Endometrial microvascular endothelial cells (primary cell): ENCODE data around the gene SPTBN5. TPM values are rescaled to one million over a fixed set of nuclear protein-coding genes. Genes with fewer than 3 reads are reported as not detected.

ENCODE experiments used
- in situ Hi-C: cut with HindIII; loops from 2 replicates; pipeline ENCODE4 v1.10.0; 2017; ENCODE audit warnings: low sequenced_read_pairs, low pct_unique_long_range_greater_than_20kb; ENCODE audit errors: inconsistent ontology term
- total RNA-seq: library from RNA; depleted of rRNA; stranded (reverse); fragments of >200 nt; gene quantifications from one replicate; pipeline ENCODE4 v1.2.3, GENCODE V29; 2015; ENCODE audit errors: inconsistent ontology term

Gene SPTBN5
- total RNA-seq, 1 donor from 2014 or later, result 3.1 TPM

- in situ Hi-C loops, result no loop called here
Measured at GRCh38 chr15:41873711-41874110, 20.1 kb downstream of the SPTBN5 start.

GRCh38 chr15:41872166-41872747 lies 21.6 kb downstream of the SPTBN5 start:
- in situ Hi-C loops, result no loop called here

DNA sequence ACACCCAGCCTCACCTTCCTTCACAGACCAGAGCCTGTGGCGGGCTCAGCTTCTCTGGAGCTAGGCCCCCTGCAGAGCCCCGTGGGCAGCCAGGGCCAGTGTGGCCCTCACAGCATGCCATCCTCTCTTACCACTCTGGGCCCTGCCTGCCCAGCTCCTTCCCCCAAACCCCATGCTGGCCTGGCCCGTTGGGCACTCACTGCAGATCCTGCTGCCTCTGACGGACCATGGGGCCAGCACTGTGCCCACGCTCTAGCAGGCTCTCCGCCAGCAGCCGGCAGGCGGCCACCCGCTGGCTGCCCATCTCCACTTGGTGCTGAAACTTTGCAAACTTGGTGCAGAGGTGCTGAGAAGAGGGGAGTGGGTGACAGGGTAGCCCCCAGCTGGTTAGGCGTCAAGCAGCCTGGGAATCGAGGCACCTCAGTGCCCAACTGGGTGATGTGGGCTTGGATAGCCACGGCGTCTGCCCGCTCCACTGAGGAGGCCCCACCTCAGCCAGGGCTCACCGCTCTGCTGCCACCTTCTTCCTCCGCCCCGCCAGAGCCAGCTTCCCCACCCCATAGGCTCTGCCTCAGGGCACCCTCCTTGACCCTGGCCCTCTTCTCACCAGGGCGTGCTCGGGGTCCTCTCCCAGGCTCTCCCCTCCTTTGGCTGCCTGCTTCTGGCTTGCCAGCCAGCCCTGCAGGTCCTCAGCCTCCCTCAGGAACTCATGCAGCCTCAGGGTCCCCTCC lies 22.5 kb downstream of the SPTBN5 start:
- in situ Hi-C loops, result no loop called here

GRCh38 chr15:41870689-41871081 lies 23.2 kb downstream of the SPTBN5 start:
- in situ Hi-C loops, result no loop called here

DNA sequence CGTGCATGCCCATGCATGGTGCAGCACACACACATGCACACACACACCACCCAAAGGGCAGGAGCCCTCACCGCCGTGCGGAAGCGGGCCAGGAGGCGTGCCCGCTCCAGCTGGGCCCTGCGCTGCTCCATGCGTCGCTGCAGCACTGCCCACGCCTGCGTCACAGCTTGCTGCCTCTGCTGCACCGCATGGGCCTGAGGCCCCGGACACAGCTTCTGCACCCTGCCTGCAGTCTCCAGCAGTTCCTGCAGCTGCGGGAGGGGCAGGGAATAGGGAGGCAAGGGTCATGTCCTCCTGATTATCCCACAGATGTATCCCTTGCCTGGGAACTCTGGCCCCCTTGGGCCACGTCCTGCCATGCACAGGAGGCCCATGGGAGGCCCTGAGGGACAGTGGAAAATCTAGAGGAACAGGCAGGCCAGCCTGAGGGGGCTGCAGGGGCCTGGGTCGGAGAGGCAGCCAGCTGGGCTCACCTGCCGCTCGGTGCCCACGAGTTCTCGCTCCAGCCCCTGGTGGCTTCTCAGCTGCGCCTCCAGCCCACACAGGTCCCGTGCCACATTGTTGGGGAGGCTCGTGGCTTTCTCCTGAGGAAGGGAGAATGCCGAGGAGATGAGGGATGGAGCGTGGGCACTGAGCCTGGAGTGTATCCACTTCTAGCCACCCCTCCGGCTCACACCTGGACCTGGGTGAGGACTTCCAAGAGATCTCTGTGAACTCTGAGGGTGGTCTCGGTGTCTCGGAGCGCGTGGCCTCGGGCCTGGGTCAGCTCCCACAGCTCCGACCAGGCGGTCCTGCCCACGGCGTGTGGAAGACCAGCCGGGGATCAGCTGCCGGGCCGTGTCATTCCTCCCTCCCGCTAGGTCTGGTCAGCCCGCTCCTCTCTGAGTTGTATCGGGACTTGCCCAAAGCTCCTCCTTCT lies 23.8 kb downstream of the SPTBN5 start:
- in situ Hi-C loops, result no loop called here

DNA sequence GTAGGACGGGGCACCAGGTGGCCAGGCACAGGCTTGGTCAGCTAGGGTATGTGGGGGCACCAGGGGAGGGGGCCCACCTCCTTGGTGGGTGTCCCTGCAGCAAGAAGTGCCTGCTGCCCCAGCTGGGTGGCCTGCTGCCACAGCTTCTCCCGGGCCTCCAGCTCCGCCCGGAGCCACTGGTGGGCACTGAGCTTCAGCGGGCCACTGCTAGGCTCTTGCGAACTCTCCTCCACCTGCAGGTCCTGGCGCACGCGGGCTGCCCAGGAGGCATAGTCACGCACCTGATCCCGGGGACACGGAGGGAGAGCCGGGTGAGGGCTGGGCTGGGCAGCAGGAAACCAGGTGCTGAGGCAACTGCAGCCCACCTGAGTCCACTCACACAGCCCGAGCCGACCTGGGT lies 25.5 kb downstream of the SPTBN5 start:
- in situ Hi-C loops, result no loop called here

DNA sequence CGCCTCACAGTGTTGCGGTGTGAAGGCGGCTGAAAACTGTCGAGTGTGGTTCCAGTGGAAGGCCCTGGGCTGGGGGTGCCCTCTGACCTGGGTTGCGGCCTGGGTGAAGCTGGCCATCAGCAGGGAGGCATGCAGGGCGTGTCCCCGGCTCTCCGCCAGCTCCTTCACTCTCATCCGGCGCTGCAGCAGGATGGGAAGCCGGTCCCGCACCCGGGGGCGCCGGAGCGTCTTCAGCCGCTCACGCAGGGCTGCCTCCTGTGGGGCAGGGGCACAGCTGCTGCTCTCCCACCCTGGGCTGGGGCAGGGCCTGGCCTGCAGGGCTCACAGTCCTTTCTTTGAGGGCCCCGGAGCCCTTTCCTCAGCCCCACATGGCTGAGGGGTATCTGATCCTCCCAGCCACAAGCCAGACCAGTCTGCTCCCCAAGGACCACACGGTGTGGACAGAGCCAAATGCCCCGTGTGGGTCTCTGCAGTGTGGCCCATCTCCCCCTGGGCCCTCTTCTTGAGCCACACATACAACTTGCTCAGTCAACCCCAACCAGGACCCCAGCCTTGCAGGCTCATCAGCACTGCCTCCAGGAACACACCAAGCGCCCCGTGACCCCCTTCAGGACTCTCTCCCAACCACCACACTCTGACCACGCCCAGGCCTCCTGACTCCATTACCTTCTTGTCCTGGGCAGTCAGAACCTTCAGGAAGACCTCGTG lies 26.8 kb downstream of the SPTBN5 start:
- in situ Hi-C loops, result no loop called here

GRCh38 chr15:41866263-41866703 lies 27.6 kb downstream of the SPTBN5 start:
- in situ Hi-C loops, result no loop called here

- in situ Hi-C loops, result no loop called here
Measured at GRCh38 chr15:41865490-41866055, 28.3 kb downstream of the SPTBN5 start.

- in situ Hi-C loops, result no loop called here
Measured at GRCh38 chr15:41862515-41863116, 31.2 kb downstream of the SPTBN5 start.

- in situ Hi-C loops, result no loop called here
Measured at GRCh38 chr15:41861736-41862356, 32.0 kb downstream of the SPTBN5 start.

GRCh38 chr15:41860049-41860828 lies 33.6 kb downstream of the SPTBN5 start:
- in situ Hi-C loops, result no loop called here

- in situ Hi-C loops, result no loop called here
Measured at GRCh38 chr15:41858756-41859155, 35.1 kb downstream of the SPTBN5 start.

DNA sequence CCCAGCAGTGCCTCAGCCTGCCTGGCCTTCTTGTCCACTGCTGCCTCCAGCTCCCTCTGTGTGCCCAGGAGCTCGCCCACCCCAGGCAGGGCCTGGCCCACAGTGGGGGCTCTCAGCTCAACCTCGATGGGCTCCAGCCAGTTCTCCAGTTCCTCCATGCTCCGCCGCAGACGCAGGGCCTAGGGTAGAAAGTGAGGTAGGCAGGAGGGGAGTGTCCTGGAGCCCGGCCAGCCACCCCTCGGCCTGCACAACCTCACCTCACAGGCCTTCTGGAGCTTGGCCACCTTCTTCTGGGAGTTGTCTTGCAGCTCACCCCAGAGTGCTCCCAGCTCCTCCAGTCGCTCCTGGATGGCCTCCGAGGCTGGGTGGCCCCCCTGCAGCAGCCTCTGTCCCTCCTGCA lies 36.5 kb downstream of the SPTBN5 start:
- in situ Hi-C loops, result no loop called here

GRCh38 chr15:41856716-41857115 lies 37.1 kb downstream of the SPTBN5 start:
- in situ Hi-C loops, result no loop called here

DNA sequence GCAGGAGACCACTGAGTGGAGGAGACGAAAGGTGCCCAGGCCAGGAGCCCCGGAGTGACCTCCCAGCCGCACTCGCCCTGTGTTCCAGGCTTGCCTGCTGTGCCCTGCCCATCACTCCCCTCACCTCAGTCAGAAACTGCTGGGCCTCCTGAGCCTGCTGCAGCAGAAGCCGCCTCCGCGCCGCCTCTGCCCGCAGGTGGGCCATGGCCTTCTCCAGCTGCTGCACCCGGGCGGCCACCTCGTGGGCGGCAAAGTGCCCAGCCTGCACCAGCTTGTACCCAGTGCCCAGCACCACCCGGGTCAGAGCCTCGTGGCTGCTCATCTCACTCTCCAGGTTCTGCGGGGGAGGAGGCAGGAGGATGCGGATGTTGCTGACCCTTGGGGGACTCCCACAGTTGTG lies 37.6 kb downstream of the SPTBN5 start:
- in situ Hi-C loops, result no loop called here

DNA sequence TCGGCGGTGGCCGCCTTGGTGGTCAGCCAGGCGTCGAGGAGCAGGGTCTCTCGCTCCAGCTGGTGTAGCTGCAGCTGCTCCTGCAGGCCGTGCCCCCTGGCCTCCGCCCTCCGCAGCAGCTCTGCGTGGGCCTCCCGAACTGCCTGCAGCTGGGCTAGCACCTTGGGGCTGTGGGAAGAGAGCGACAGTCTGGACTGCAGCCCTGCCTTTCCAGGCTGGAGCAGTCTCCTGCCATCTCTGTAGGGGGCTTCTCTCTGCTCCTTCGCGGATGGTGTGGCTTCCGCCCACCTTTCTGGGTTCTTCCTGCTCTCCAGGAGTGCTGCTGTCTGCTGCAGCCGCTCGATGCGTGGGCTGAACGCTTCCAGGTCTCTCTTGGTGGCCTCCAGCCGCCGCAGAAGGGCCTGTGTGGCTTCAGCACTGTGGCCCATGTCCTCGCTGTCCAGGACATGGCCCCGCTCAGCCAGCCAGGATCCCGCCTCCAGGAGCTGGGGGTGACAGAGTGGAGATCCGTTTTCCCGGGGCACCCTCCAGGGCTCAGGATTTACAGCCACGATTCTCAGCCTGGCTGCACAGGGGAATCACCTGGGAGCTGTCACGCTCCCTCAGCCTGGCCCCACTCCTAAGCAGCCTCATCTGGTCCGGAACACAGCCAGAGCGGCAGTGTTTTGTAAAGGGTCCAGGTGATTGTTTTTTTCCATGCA lies 38.4 kb downstream of the SPTBN5 start:
- in situ Hi-C loops, result no loop called here
